ENCODE results near the gene GDF3. TPM values are rescaled to one million over a fixed set of nuclear protein-coding genes. Genes with fewer than 3 reads are reported as not detected.
"Not testable (repeated sequence)": the region's sequence is repeated elsewhere in the genome, so short reads cannot be mapped to it uniquely, and the experiment has no call there.

GDF3 gene
- under 1 TPM; 0.24 to 0.26 TPM for total RNA-seq
- long read RNA-seq: 0 reads

DNA sequence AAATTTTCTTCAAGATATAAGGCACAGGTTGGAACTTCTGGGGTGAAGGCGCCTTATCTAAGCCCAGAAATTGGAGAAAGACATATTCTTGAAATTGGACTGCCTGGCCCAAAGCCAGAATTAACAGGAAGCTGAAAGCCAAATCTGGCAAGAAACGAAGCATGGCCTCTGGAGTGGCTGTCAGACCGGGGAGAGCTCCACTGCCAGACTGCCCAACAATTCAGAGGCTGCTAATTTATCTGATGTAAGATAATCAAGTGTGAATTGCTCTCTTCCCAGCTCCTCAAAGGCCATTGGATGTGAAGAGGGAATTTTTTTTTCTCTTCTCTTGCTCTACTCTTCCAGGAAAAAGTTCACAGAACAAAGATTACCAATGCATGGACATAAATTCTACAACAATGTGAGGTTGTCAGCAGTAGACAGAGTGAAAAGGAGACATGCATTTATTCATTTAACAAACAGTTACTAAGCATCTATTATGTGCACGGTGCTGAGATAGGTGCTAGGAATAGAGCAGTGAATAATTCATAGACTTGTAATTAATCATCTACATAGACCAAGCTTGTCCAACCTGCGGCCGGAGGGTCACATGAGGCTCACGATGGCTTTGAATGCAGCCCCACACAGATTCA, at the start of gene GDF3:
Gene GDF3 (minus strand): TSS at position 210 of the 632 bp plus-strand sequence. CDS start 47 bp downstream, at position 163.
- DNase-seq (peak; percentile 44), ATAC-seq (peak; percentile 57 to 82)
- intact Hi-C loops (cut with DNase I): no loop called here

DNA sequence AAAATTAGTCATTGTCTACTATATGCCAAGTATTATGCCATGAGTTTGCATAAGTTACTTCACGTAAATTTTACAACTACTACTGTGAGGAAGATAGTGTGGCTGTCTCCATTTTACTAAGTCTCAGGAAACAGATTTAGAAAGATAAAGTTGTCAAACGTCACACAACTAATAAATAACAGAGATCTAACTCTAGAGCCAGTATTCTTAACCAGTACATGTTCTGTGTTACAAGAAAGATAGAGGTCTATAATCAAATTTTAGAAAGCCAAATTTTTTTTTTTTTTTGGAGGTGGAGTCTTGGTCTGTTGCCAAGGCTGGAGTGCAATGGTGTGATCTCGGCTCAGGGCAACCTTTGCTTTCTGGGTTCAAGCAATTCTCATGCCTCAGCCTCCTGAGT, 37.4 kb upstream of the GDF3 start:
- DNase-seq: no peak
- no peak for ATAC-seq
- intact Hi-C loops (cut with DNase I): no loop called here

DNA sequence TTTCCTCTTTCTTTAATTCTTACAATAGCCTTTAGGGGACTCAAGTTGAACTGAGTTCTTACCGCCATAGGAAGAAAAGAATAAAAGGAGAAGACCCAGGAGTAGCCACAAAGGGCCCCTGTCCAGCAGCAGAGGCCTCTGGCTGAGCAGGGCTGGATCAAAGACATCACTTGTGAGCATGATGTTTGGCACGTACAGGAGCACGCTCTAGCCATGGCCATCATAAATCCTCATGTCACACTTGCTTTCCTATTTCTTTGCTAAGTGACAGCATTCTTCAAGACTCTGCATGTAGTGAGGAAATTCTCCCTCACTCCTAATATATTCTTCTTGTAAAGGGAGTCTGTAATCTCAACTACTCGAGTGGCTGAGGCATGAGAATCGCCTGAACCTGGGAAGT, 35.9 kb upstream of the GDF3 start:
- no peak for ATAC-seq
- DNase-seq: no peak
- intact Hi-C loops (cut with DNase I): no loop called here

DNA sequence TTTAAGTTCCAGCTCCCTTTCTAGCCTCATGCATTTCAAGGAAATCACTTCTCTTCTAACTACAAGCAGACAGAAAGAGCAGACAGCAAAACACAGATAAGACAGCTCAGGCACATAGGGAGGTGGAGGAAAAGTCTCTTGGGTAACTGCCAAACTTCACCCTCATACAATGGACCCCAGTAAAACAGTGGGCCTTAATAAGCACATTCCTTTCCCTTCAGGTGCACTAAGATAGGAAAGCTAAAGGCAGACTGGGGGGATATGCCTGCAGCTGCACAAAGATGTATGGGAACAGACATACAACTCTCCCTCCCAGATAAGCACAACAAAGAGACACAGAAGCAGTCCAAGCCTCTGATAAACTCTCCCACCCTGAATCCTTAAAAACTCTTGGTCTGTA, 35.4 kb upstream of the GDF3 start:
- ATAC-seq; DNase-seq; intact Hi-C loops (cut with DNase I): not testable (repeated sequence)

DNA sequence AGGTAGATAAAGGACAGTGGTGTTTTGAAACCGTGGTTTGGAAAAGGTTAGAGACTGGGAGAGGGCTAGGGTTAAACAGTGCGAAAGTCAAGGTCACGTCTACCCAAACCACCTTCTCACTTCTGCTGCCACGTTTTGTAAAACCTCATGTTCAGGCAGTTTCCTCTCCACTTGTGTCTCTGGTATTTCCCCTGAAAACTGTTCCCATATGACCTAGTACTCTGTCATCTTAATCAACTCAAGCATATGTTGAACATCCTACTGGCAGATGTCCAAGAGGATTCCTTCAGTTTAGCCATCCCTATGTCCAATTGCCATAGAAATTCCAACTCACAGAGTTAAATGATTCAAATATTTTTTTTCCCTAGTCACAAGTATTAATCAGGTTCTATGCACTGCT, 34.2 kb upstream of the GDF3 start:
- DNase-seq: no peak
- ATAC-seq: no peak
- intact Hi-C loops (cut with DNase I): no loop called here

DNA sequence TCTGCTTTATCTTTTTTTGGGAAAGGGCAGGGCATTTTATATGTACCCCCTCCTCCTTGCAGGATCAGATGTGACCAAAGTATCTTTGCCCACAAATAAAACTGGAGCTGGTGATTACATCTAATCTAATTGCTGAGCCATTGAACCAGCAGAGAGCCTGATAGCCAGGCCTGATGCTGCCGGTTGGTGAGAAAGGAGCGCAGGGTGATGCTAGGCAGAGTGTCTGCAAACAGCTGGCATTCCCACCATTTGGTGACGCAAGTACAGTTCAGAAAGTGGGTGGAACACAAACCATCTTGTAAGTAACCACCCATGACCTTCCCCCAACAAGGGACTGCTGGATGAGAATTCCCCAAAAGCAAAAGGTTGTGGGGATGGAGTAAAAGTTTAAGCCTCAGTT, 28.4 kb upstream of the GDF3 start:
- DNase-seq (no peak), ATAC-seq (no peak)
- intact Hi-C loops (cut with DNase I): no loop called here

DNA sequence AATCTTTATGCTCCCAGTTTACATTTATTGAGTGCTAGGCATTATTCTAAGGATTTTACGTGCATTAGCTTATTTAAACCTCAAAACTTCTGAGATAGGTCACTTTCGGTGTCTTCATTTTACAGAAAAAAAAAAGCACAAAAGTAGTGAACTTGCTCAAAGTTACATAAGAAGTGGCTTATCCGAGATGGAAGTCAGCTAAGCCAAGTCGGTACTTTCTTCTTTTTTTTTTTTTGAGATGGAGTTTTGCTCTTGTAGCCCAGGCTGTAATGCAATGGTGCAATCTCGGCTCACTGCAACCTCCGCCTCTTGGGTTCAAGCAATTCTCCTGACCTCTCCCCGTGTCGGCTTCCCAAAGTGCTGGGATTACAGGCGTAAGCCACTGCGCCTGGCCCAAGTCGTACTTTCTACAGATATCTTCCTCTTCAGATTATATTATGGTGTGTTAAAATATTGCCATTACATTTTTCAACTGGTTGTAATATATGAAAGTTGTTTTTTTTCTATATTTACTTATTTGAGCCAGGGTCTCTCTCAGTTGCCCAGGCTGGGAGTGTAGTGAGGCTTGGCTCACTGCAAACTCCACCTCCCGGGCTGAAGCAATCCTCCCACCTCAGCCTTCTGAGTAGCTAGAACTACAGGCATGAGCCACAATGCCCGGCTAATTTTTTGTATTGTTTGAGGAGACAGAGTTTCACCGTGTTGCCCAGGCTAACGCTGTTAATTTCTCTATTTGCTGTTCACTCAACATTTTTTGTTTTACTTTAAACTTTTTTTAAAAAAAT, 24.6 kb upstream of the GDF3 start:
- ATAC-seq (peak in 1 of 2 donors; percentile 38), DNase-seq (no peak)
- intact Hi-C loops (cut with DNase I): no loop called here

DNA sequence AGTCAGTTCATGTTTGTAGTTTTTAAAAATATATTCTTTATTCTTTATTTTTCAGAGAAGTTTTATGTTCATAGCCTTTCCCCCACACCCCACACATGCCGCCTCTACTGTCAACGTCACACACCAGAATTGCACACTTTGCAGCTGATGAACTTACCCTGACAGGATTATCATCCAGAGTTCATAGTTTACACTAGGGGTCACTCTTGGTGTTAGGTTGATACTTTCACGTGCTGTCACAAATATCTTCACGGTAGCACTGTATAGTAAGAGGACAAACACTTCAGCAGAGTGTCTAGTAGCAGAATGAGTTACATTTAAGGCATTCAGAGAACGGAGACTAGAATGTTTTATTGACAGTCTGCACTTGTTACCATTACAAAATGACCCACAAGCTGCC, 20.8 kb upstream of the GDF3 start:
- intact Hi-C loops (cut with DNase I): no loop called here
- ATAC-seq (no peak), DNase-seq (no peak)

DNA sequence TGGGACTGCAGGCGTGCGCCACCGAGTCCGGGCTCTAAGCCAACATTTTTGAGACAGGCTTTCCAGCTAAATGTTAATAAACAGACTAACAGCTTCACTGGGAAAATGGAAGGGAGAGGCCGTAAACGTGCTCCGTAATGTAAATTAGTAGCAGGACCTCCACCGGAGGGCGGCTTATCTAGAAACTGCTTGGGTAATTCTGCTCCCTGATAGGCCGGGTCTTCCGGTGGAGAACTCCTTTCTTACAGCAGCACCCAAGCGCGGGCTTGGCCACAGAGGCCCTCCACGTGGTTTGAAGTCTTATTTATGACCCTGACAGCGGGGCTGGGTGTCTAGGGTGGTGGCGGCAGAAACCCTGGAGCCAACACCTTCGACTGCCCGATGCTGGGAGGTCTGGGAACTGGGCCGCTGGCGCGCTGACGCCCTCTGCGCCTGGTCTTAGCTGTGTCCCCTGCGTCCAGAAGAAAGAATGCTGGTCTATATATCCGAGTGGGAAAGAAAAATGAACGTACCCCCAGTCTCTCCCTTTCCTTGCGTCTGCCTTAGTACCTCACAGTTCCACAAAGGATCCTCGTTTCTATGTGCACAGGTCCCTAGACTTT, 17.4 kb upstream of the GDF3 start:
- ATAC-seq (no peak), DNase-seq (no peak)
- intact Hi-C loops (cut with DNase I): no loop called here

DNA sequence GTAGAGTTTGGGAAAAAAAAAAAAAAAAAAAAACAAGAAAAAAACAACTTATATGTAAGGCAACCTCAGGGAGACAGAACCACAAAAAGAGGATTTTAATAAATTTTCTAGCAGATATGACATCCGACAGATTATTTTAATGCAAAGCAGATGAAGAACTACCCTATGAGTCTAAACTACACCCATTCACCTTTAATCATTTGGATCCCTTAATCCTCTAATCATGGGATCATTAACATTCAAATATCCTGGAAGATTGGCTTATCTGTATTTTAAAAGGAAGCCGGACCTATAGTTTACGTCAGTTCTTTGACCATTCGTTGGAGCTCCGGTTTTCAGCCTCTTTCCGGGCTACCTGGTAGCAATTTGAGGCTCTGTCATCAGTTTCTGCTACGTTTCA, 15.6 kb upstream of the GDF3 start, which contains the start of gene DPPA3:
Gene DPPA3 (plus strand): TSS at position 301 of the 400 bp plus-strand sequence. CDS start 138 bp downstream, outside the sequence.
- intact Hi-C loops (cut with DNase I): no loop called here
- DNase-seq: no peak
- no peak for ATAC-seq

DNA sequence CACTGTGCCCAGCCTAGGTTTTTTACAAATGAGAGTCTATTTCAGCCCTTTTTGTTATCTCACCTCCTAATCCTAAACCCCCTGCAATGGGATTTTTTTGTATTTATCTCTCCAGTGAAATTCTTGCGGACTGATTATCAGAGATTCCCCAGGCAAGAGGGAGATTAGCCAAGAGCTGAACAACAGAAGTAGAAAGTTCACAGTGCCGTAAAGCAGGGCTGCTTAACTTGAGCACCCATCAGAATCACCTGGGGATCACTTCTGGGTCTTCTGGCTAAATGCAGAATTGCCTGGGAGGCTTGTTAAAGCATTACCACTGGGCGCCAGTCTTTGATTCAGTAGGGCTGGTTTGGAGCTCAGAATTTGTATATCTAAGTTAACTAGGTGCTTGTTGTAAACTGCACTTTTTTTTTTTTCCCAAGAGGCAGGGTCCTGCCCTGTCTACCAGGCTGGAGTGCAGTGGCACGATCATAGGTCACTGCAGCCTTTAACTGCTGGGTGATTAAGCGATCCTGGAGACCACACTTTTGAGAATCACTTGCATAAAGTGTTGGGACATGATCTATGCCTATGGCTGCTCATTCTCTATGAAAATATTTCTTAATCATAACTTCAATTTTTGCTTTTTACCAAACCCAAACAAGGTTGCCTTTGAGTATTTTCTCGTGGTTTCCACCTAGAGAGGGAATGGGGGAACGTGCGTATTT, 14.5 kb upstream of the GDF3 start:
- DNase-seq (no peak), ATAC-seq (no peak)
- intact Hi-C loops (cut with DNase I): no loop called here

DNA sequence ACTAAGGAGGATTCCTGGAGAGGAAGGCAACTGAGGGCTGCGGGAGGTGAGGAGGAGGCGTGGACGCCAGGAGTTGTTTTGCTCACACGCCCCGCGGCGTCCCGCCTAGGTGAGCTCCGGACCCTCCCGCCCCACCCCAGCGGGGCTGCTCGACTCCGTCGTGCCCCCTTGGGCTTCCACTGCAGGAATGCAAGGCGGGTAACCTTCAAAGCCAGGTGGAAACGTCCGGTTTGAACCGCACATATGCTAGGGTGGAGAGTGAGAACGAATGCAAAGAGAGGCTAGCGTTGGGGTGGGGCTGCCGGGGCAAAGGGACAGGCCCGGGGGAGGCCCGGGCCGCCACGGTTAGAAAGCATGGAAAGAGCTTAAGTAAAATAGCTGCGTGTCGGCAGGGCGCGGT, 10.3 kb upstream of the GDF3 start:
- intact Hi-C loops (cut with DNase I): no loop called here
- DNase-seq (no peak), ATAC-seq (no peak)

DNA sequence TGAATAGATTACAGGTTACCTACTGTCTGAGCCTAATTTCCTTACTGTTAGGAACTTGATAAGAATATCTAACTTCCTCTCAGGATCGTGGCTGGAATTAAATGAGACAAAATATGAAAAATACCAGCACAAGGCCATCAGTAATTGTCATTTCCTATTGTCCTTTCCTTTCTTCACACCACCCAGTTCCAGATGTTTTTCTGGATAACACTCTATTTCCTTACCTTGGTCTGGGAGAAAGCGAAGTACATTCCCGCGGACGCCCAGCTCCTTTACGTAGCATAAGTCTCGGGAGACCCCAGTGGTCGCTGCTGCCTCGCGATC, 376 bp downstream of the GDF3 start:
- ATAC-seq: peak in 1 of 2 donors; percentile 34
- intact Hi-C loops (cut with DNase I): no loop called here
- DNase-seq: no peak

DNA sequence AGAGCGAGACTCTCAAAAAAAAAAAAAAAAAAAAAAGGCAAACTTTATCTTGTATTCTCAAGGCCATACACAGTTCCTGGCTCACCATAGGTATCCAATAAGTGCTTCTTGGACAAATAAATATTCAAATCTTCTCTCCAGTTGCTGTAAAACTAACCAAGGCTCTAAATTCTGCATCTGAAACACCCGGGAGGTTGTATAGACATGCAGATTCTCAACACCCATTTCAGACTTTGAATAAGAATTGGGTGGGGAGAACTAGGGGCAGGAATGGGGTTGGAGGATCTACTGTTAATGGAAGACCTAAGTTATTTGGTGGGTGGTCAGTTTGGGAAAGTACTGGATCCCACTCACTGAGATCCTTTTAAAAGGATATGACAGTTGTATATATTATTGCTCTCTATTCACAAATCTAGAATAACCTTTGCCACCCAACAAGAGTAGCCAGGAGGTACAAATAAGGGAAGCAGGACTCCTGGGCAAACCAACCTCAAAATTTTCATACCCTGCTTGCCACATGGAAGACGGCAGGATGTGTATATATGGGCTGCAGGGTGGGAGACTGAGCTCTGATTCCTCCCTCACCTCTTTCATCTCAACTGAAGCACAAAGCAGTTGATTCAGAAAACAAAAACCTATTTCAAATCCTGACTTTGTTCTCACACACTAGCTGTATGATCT, 879 bp downstream of the GDF3 start:
- ATAC-seq (no peak), DNase-seq (no peak)
- intact Hi-C loops (cut with DNase I): no loop called here

DNA sequence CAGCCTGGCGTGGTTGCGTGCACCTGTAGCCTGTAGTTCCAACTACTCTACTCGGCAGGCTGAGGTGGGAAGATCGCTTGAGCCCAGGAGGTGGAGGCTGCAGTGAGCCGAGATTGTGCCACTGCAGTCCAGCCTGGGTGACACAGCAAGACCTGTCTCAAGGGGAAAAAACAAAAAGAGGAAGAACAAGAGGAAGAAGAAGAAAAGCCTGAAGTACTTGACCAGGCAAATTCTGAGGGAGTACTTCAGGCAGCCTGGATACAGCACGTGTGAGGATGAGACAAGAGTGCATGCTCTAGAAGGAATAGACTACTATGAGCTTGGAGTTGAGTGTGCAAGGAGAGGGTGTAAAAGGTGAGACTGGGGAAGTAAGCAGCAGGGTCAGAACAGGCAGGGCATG, 1.8 kb downstream of the GDF3 start:
- intact Hi-C loops (cut with DNase I): no loop called here
- ATAC-seq: peak in 1 of 2 donors; percentile 14
- DNase-seq: no peak

DNA sequence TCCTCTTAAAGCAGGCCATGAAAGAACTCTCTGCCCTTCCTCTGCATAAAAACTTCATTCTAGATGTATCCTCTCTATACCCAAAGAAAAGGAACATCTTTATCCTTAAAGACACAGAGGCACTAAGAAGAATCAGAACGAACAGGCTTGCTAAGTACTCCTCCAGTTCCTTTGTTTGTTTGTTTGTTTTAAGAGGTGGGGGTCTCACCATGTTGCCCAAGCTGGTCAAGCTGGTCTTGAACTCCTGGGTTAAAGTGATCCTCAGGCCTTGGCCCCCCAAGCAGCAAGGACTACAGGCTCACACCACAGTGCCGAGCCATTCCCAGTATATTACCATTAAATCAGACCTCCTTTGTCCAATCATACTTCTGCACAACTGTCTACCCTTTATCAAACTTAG, 14.0 kb downstream of the GDF3 start:
- ATAC-seq: no peak
- intact Hi-C loops (cut with DNase I): no loop called here
- no peak for DNase-seq

DNA sequence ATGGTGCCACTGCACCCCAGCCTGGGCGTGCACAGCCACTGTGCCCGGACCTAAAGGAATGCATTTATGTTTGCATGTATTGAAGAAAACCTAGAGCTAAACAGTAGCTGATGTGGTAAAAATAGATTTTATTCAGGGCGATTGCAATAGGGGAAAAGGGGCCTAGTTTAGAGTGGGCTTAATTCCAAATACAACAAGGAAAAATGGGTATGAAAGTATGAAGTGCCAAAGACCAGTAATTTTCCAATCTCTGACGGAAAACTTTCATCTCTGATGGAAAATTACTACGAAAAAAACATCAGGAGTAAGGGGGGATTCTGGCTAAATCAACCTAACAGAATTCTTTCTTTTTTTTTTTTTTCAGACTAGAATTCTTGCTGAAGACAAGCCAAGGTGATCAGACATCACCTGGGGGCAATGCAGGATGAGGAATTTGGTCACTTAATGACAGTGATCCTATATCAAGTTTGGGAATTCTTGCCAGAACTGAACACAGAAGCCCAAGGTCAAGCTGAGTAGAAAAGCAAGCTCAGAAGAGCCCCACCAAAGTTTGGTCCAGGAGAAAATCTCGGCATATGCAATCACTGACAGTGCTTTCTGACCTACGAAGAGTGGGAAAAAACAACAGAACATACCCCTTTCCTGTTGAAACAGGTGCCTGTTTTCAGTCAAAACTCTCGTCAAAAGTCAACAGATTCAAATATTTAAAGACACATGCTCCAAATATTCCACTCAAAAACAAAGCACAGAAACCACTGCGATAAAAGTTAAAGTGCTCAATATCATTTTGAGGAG, 16.1 kb downstream of the GDF3 start:
- intact Hi-C loops (cut with DNase I): loop anchor here in 1 of 2 donors (5.0 kb wide), 1 partner anchor 128 kb away; no protein-coding TSS in a partner anchor

DNA sequence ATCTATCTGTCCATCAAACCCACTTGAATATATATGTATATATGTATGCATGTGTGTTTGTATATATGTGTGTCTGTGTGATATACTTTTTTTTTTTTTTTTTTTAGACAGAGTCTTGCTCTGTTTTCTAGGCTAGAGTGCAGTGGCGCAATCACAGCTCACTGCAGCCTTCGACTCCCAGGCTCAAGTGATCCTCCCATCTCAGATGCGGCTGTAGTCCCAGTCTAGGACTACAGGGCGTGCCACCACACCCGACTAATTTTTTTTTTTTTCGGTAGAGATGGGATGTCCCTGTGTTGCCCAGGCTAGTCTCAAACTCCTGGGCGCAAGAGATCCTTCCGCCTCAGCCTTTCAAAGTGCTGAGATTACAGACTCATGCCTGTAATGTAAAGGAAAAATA, 16.8 kb downstream of the GDF3 start:
- intact Hi-C loops (cut with DNase I): loop anchor here in 1 of 2 donors (5.0 kb wide), 1 partner anchor 129 kb away; no protein-coding TSS in a partner anchor
- DNase-seq: no peak
- no peak for ATAC-seq

More for the DNA sequence above, 16.1 kb downstream of the GDF3 start:
- ATAC-seq (no peak), DNase-seq (no peak)

Measured in left cardiac atrium (tissue), 4 donors.